Left ventricle myocardium inferior (tissue), 1 donor: ENCODE data around the gene MXD3. TPM values are rescaled to one million over a fixed set of nuclear protein-coding genes. Genes with fewer than 3 reads are reported as not detected.

Experiments
- DNase-seq: peaks from one replicate; pipeline ENCODE4 v3.0.0-alpha.2; 2020
- H3K27ac ChIP-seq: fragments of 200-600 bp; replicated peaks from 2 replicates; pipeline ENCODE4 v1.8.0; 2021
- H3K27me3 ChIP-seq: fragments of 200-600 bp; 2 replicates; pipeline ENCODE4 v1.8.0; 2021; ENCODE audit warnings: low read depth
- H3K36me3 ChIP-seq: fragments of 200-600 bp; 2 replicates; pipeline ENCODE4 v1.8.0; 2021
- H3K4me1 ChIP-seq: fragments of 200-600 bp; 2 replicates; pipeline ENCODE4 v1.8.0; 2021
- H3K4me3 ChIP-seq: fragments of 200-600 bp; 2 replicates; pipeline ENCODE4 v1.8.0; 2021; ENCODE audit warnings: mild to moderate bottlenecking, moderate library complexity
- H3K9me3 ChIP-seq: fragments of 200-600 bp; replicated peaks from 2 replicates; pipeline ENCODE4 v1.8.0; 2021
- intact Hi-C: fragments of 100-400 bp; cut with micrococcal nuclease; formaldehyde crosslinking; loops from one replicate; pipeline ENCODE4 v1.11.0; 2022
- total RNA-seq: library from RNA; stranded (reverse); fragmentation: NEBNext Ultra II Directional; extraction: Animal tissue kit (Norgen Biotek cat#: 25700); gene quantifications from one replicate; pipeline ENCODE4 v1.2.1, GENCODE V29; 2021
- TF ChIP-seq, protein P1 (sequence below): fragments of 200-600 bp; IDR thresholded peaks from 2 replicates; pipeline ENCODE4 v1.8.0; 2021; ENCODE audit warnings: antibody characterized with exemption, mild to moderate bottlenecking, borderline replicate concordance
- donor health status: DM: no; HTN: yes; CAD: no; lungs with severe emphysema.

Gene MXD3
- total RNA-seq, 1 donor from 2014 or later = 2.3 TPM

DNA sequence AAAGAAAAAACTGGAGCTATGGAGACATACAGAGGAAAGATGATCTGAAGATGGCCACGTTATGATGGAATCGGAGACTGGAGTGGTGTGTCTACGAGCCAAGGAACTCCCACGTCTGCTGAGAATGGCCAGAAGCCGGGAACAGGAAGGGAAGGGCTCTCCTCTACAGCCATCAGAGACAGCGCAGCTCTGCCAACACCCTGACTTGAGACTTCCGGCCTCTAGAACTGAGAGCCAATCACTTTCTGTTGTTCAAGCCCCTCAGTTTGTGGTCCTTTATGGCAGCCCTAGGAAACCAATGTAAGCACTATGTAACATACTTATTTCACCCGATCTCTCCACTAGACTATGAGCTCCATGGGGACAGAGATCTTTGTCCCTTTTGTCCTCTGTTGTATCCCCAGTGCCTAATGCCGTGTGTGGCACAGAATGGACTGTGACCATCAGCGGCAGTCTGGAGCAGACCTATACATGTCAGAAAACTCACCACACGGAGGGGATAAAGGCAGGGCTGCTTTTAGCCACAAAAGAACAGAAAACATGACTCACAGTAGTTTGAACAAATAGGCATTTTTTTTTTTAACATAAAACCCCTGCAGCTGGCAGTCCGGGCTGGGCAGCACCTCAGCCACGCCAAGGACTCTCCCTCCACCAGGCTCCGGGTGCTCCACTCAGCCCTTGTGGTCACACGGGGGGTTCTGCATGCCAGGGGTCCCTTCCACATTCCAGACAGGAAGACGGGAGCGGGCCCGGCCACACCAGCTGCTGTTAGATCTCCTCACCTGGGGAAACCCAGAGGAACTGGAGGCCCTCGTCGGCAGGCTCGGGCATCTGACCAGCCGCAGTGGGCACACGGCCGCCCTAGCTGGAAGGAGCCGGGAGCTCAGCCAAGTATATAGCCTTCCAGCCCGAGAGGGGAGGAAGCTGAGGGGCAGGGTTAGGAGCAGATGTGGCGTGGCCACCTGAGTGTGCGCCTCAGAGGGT is 16.1 kb upstream of the MXD3 start:
- H3K4me1 ChIP-seq = peaks cover 15% of the 10 kb centered on the region
- peak; percentile 50 for DNase-seq
- no peaks in the 10 kb centered on the region for H3K27me3 ChIP-seq
- peaks cover 39% of the 10 kb centered on the region for H3K36me3 ChIP-seq
- H3K9me3 ChIP-seq = no peaks in the 10 kb centered on the region
- TF ChIP-seq, protein P1, sequence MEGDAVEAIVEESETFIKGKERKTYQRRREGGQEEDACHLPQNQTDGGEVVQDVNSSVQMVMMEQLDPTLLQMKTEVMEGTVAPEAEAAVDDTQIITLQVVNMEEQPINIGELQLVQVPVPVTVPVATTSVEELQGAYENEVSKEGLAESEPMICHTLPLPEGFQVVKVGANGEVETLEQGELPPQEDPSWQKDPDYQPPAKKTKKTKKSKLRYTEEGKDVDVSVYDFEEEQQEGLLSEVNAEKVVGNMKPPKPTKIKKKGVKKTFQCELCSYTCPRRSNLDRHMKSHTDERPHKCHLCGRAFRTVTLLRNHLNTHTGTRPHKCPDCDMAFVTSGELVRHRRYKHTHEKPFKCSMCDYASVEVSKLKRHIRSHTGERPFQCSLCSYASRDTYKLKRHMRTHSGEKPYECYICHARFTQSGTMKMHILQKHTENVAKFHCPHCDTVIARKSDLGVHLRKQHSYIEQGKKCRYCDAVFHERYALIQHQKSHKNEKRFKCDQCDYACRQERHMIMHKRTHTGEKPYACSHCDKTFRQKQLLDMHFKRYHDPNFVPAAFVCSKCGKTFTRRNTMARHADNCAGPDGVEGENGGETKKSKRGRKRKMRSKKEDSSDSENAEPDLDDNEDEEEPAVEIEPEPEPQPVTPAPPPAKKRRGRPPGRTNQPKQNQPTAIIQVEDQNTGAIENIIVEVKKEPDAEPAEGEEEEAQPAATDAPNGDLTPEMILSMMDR = no peak
- intact Hi-C loops = no loop called here
- no peak overlapping the region for H3K4me3 ChIP-seq
- H3K27ac ChIP-seq = peak overlapping the region; percentile 72

DNA sequence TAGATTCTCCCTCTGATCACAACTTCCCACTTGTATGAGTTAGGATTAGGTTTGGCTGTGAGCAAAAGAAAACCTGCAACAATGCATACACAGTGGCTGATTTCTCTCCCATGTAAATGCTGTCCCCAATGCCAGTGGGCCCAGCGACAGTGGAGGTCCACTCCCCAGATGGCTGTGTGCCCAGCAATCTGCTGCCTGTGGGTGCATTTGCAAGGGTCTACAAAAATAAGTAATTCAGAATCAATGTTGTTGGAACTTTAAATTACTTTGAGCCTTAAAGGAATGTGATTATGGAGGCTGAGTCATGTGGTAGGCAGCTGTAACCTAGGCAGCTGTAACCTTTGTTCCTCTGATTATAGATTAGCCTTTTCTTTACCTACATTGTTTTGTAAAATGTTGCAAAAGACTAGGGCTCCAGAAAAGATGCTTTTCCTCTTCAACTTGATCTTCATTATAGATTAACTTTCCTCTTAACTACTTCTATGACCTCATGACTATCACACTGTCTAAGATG is 14.2 kb upstream of the MXD3 start:
- no peak for DNase-seq
- no peak overlapping the region for H3K4me3 ChIP-seq
- H3K36me3 ChIP-seq = peaks cover 22% of the 10 kb centered on the region
- intact Hi-C loops = no loop called here
- no peak overlapping the region for H3K27ac ChIP-seq
- H3K27me3 ChIP-seq = no peaks in the 10 kb centered on the region
- no peaks in the 10 kb centered on the region for H3K9me3 ChIP-seq
- H3K4me1 ChIP-seq = peaks cover 15% of the 10 kb centered on the region
- TF ChIP-seq, protein P1 = no peak

DNA sequence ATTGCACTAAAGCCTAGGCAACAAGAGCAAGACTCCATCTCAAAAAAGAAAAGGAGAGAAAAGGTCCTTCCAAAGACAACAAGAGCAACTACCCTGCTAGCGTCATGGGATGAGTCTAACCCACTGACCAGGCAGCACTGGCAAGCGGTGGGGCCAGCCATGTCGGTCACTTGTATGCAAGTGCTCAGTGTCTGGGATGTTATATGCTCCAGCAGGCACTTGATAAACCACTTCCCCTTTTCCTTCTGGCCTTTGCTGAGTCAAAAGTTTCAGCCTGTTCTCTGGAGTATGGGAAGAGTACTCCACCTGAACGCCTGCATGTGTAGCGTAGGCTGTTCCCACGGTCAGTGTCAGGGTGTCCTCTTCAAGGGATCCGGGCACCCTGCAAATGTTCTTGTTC is 9.2 kb upstream of the MXD3 start:
- no peaks in the 10 kb centered on the region for H3K4me1 ChIP-seq
- DNase-seq = no peak
- no peaks in the 10 kb centered on the region for H3K27me3 ChIP-seq
- intact Hi-C loops = no loop called here
- peaks cover 4% of the 10 kb centered on the region for H3K36me3 ChIP-seq
- no peak overlapping the region for H3K4me3 ChIP-seq
- H3K9me3 ChIP-seq = no peaks in the 10 kb centered on the region
- TF ChIP-seq, protein P1 = no peak
- no peak overlapping the region for H3K27ac ChIP-seq

DNA sequence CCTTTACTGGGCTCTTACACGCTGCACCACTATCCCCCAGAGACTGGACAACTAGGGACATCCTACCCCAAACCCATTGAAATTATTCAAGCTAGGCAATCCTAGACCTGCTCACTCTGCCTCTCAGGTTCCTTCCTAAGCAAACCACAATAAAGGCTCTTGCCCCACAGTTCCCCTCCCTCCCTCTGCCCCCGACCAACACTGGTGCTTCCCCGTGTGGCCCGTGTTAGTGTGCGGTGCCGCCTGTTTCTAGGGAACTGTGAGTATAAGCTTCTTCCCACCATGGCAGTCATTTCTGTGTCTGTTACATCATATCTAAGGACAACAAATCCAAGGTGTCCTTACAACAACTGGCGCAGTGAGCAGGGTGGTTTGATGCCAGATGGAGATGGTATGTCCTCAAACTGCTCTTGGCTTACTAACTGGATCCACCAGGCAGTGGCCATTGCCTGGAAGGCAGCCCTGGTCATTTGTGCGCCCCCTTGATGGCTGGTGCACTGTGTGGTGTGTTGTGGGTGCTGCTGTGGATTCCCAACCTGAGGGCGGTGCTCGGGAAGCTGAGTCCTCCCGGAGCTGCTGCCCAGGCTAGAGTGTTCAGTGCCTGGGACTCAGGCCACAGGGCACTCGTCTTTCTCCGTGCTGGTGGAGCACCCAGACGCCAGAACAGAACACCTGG is 8.4 kb upstream of the MXD3 start:
- intact Hi-C loops = loop anchor here (10.0 kb wide), 1 partner anchor 135 kb away; no protein-coding TSS in a partner anchor
- no peak for DNase-seq
- H3K4me1 ChIP-seq = no peaks in the 10 kb centered on the region

DNA sequence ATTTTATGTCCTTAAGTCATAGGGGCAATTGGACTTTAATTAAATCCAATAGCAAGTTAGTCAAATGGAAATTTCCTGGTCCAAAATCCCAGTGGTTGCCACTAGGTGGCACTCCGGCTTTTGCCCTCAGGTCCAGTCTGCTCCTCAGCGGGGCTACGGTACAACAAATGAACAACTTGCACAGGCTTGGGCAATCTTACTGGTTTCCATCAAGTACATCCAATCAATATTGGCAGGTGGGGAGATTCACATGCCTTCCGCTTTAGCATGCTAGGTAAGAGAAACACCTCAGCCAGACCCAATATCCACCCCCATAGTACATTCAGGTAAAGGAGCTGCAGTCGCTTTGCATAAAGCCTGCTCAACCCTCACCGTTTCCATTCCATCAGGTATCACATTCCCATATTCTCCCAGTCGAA is 6.3 kb upstream of the MXD3 start:
- Histone ChIP-seq H3K4me1 (no peaks in the 10 kb centered on the region), H3K27me3 (no peaks in the 10 kb centered on the region), H3K27ac (no peak overlapping the region), H3K36me3 (peaks cover 4% of the 10 kb centered on the region), H3K4me3 (no peak overlapping the region), H3K9me3 (no peaks in the 10 kb centered on the region)
- DNase-seq = peak; percentile 65
- intact Hi-C loops = loop anchor here (10.0 kb wide), 1 partner anchor 137 kb away; no protein-coding TSS in a partner anchor
- TF ChIP-seq, protein P1 = peak; percentile 86

More for the DNA sequence above, 8.4 kb upstream of the MXD3 start:
- no peak overlapping the region for H3K4me3 ChIP-seq
- TF ChIP-seq, protein P1 = no peak
- H3K9me3 ChIP-seq = no peaks in the 10 kb centered on the region
- no peaks in the 10 kb centered on the region for H3K27me3 ChIP-seq
- H3K36me3 ChIP-seq = peaks cover 4% of the 10 kb centered on the region
- no peak overlapping the region for H3K27ac ChIP-seq
